Lung (tissue), 12 donors: ENCODE measurements around the gene UBE2I. TPM values are rescaled to one million over a fixed set of nuclear protein-coding genes. Genes with fewer than 3 reads are reported as not detected.

Experiments used
- ATAC-seq: fragments of 200-7000 bp; cut with Tn5 transposase; one replicate; pipeline ENCODE4 v1.9.1; 2020; ENCODE audit warnings: moderate number of reproducible peaks; ENCODE audit not compliant: insufficient read depth, low FRiP score
- DNase-seq, 3 donors: peaks; one replicate each; pipeline ENCODE4 v3.0.0-alpha.2; 2013 to 2017
- H3K27ac ChIP-seq, 2 donors: one replicate each; pipeline ENCODE4 v1.5.1; 2013; ENCODE audit warnings: mild to moderate bottlenecking in 2 of 2, moderate library complexity in 2 of 2, control low read depth in 1 of 2, inconsistent platforms in 1 of 2, low read depth in 1 of 2, low read length in 1 of 2
- H3K27me3 ChIP-seq, 3 donors: one replicate each; pipeline ENCODE4 v1.5.1; 2013; ENCODE audit warnings: low read length in 2 of 3; ENCODE audit not compliant: control insufficient read depth in 3 of 3, insufficient read depth in 3 of 3
- H3K36me3 ChIP-seq, 4 donors: one replicate each; pipeline ENCODE4 v1.5.1; 2013; ENCODE audit warnings: low read length in 4 of 4, mild to moderate bottlenecking in 1 of 4, moderate library complexity in 1 of 4; ENCODE audit not compliant: control insufficient read depth in 4 of 4, insufficient read depth in 4 of 4
- H3K4me1 ChIP-seq, 5 donors: one replicate each; pipeline ENCODE4 v1.5.1; 2013; ENCODE audit warnings: low read length in 5 of 5, mild to moderate bottlenecking in 2 of 5, moderate library complexity in 1 of 5; ENCODE audit not compliant: control insufficient read depth in 5 of 5, insufficient read depth in 5 of 5
- H3K4me3 ChIP-seq: one replicate; pipeline ENCODE4 v1.5.1; 2013; ENCODE audit warnings: mild to moderate bottlenecking, control low read depth, moderate library complexity
- H3K9ac ChIP-seq, 2 donors: one replicate each; pipeline ENCODE4 v1.5.1; 2013; ENCODE audit warnings: low read length in 2 of 2, control low read depth in 1 of 2; ENCODE audit not compliant: insufficient read depth in 1 of 2
- H3K9me3 ChIP-seq, 4 donors: one replicate each; pipeline ENCODE4 v1.5.1; 2013; ENCODE audit warnings: low read length in 3 of 4, mild to moderate bottlenecking in 1 of 4, moderate library complexity in 1 of 4; ENCODE audit not compliant: control insufficient read depth in 4 of 4, insufficient read depth in 3 of 4
- WGBS, 2 donors: extraction: QIAGEN DNeasy Blood & Tissue Kit; methylation state at CpG; one replicate each; pipeline ENCODE4 v1.1.7; 2013; 5-methylcytosine and 5-hydroxymethylcytosine counted together
- polyA plus RNA-seq, 2 donors: library from polyadenylated mRNA; stranded (reverse); fragments of 200-250 nt; gene quantifications; one replicate each; pipeline ENCODE4 v1.2.1, GENCODE V29; 2013
- total RNA-seq, 2 donors: library from RNA; depleted of rRNA in 1 of 2; stranded (reverse); fragments of >200 nt in 1 of 2; gene quantifications; one replicate each; pipeline ENCODE4 v1.2.1, GENCODE V29; 2014 to 2021
- TF ChIP-seq, protein P1 (sequence below): IDR thresholded peaks from 2 replicates; pipeline ENCODE4 v1.5.1; 2012; ENCODE audit warnings: mild to moderate bottlenecking; ENCODE audit errors: control extremely low read depth, extremely low read depth
- donor health status: control.
- donor health status: control.
- donor health status: Bipolar disorder and iron deficiency.
- donor health status: healthy.
- donor health status: DM: yes; HTN: yes; CAD: no.

The UBE2I gene
- total and polyA plus RNA-seq, 4 donors, result 63.9 to 96.8 (median 81.5) TPM

DNA sequence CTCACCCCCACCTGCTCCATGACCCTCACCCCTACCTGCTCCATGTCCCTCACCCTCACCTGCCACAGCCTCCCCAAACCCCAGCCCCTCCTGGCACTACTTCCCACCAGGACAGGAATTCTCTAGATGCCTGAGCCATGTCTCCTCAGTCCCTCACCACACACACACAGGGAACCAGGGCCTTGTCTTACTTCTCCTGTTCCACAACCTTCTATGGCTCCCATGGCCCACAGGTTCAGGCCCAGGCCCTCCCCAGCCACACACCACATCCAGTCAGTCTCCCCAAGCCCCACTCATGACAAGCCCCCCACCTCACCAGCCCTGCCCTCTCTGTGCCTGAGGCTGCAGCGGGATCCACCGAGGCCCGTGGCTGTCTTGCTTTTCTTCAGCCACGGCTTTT, 3.1 kb upstream of the UBE2I start:
- DNase-seq, result no peak
- 67 to 69% methylated on average over 4 of the region's 4 CpGs for WGBS, 2 donors
- Histone ChIP-seq H3K4me3 (no peak overlapping the region), H3K9me3 (no peaks in the 10 kb centered on the region), H3K9ac (no peak overlapping the region), H3K27ac (no peak overlapping the region), H3K4me1 (peaks cover 0 to 8% (median 7%) of the 10 kb centered on the region in 5 donors), H3K27me3 (peaks cover 0 to 4% (median 0%) of the 10 kb centered on the region in 3 donors), H3K36me3 (no peaks in the 10 kb centered on the region)
- ATAC-seq, result no peak
- TF ChIP-seq, protein P1, sequence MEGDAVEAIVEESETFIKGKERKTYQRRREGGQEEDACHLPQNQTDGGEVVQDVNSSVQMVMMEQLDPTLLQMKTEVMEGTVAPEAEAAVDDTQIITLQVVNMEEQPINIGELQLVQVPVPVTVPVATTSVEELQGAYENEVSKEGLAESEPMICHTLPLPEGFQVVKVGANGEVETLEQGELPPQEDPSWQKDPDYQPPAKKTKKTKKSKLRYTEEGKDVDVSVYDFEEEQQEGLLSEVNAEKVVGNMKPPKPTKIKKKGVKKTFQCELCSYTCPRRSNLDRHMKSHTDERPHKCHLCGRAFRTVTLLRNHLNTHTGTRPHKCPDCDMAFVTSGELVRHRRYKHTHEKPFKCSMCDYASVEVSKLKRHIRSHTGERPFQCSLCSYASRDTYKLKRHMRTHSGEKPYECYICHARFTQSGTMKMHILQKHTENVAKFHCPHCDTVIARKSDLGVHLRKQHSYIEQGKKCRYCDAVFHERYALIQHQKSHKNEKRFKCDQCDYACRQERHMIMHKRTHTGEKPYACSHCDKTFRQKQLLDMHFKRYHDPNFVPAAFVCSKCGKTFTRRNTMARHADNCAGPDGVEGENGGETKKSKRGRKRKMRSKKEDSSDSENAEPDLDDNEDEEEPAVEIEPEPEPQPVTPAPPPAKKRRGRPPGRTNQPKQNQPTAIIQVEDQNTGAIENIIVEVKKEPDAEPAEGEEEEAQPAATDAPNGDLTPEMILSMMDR, result no peak

DNA sequence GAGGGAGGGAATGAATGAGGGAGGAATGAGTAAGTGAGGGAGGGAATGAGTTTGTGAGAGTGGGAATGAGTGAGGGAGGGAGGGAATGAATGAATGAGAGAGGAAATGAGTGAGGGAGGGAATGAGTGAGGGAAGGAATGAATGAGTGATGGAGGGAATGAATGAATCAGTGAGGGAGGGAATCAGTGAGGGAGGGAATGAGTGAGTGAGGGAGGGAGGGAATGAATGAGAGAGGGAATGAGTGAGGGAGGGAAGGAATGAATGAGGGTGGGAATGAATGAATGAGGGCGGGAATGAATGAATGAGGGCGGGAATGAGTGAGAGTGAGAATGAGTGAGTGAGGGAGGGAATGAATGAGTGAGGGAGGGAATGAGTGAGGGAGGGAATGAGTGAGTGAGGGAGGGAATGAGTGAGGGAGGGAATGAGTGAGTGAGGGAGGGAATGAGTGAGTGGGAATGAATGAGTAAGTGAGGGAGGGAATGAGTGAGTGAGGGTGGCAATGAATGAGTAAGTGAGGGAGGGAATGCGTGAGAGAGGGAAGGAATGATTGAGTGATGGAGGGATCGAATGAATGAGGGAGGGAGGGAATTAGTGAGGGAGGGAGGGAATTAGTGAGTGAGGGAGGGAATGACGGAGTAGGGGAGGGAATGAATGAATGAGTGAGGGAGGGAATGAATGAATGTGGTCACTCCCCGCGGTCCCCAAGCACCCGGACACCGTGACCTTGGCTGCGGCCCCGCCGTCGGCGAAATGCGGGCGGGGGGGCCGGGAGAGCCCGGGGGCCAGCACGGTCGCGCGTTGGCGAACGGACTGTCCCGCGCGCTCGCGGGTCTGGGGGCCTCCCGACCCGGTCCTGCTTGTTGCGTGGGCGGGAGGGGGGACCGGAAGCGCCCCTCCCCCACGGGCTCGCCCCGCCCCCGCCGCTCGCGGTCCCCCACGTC, 1.1 kb upstream of the UBE2I start:
- WGBS, 2 donors, result 4 to 11% methylated on average over 18 to 42 of the region's 43 CpGs
- TF ChIP-seq, protein P1, result no peak
- peak overlapping the region; percentile 32 to 89 for H3K27ac ChIP-seq
- DNase-seq, result no peak
- peak overlapping the region; percentile 31 for H3K4me3 ChIP-seq
- H3K9ac ChIP-seq, result peak overlapping the region in 1 of 2 donors; percentile 55
- peaks cover 0 to 8% (median 0%) of the 10 kb centered on the region in 4 donors for H3K36me3 ChIP-seq
- H3K9me3 ChIP-seq, result no peaks in the 10 kb centered on the region
- H3K4me1 ChIP-seq, result peaks cover 0 to 23% (median 10%) of the 10 kb centered on the region in 5 donors
- no peaks in the 10 kb centered on the region for H3K27me3 ChIP-seq
- no peak for ATAC-seq

DNA sequence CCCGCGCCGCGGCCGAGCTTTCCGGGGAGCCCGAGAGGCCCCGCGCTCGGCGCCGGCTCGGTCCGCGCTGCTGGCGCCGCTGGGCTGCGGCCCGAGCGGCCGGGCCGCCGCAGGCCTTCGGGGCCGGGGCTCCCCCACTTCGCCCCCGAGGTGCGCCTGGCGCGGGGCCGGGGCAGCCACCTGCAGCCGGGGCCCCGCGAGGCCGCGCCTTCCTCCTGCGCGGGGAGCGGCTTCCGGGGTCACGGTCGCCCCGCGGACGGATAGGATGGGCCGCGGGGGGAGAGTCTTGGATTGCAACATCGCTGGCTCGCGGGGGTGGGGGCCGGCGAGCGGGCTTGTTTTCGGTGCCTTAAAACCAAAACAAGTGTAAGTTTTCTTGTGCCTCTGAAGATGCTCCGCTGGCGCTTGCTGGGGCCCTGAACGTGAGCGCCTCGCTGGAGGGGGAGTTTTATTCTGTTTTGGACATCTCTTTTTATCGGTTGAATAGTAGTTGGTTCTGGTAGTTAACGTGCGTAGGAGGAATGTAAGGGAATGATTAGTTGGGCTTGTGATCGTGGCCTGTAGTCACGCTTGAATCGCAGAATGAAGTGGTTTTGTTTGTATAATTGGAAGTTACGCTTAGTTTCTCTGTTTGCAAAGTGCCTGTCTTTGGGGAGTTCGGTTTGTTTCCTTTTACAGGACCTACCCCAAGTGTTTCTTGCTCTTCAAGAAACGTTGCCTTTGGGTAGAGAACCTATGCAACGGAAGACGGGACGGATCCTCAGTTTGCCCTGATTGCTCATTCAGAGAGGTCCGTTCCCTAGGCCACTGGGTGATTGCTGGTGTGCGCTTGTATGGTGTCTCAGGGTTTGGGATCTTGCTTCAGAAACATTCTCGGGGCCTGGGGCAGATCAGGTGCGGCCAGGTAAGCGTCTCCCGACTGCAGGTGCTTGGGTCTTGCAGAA, 724 bp downstream of the UBE2I start:
- no peak for ATAC-seq
- TF ChIP-seq, protein P1, result no peak
- Histone ChIP-seq H3K27me3 (no peaks in the 10 kb centered on the region), H3K4me1 (peaks cover 0 to 28% (median 10%) of the 10 kb centered on the region in 5 donors), H3K4me3 (peak overlapping the region; percentile 81), H3K36me3 (peaks cover 0 to 23% (median 2%) of the 10 kb centered on the region in 4 donors), H3K27ac (peak overlapping the region; percentile 40 to 99), H3K9me3 (no peaks in the 10 kb centered on the region), H3K9ac (peak overlapping the region; percentile 63 to 82)
- peak in 1 of 3 donors; percentile 38 for DNase-seq
- WGBS, 2 donors, result 1% methylated on average over 76 to 77 of the region's 77 CpGs
